HG03439 (cell line): ENCODE measurements around the gene CHODL.

Source experiments
- ATAC-seq: cut with Tn5 transposase; IDR thresholded peaks from one replicate; pipeline ENCODE4 v1.9.1; 2021; ENCODE audit warnings: mild to moderate bottlenecking, moderate library complexity; ENCODE audit not compliant: unreplicated experiment

Gene CHODL

DNA sequence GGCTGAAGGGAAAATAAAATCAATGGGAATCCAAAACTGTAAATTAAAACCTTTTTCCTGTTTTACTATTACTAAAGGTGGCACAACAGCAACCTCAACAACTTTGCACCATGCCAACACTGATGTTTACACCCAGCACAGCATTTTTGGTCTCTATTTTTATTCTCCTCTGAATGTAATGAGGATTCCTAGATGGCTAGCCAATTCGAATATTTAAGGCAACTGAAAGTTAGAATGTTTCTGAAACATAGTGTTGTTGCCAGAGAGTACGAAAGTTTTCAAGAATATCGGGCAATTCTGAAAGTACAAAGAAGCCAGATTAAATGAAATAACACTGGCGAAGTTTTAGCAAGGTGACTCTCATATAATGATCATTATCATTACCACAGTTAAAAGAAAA lies 40.7 kb downstream of the CHODL start:
- ATAC-seq, result no peak

GRCh38 chr21:18289876-18290275 lies 45.2 kb downstream of the CHODL start:
- ATAC-seq, result no peak

DNA sequence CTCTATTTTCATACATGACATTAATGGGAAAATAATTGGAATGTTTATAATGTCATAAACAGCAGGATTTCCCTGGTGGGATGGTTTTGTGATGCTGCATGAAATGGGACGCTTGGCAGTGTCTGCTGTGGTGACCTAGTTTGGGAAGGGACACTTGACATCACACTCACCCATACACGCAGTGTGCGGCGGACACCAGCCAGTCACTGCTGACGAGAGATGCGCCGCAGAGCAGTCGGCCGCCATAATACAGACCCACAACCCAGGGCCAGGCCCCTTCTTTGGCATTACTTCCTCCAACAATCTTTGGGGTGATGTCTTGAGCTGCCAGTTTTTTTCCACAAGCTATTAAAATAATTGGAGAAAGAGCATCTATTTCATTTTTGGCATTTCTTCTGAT lies 49.5 kb downstream of the CHODL start:
- ATAC-seq, result no peak

DNA sequence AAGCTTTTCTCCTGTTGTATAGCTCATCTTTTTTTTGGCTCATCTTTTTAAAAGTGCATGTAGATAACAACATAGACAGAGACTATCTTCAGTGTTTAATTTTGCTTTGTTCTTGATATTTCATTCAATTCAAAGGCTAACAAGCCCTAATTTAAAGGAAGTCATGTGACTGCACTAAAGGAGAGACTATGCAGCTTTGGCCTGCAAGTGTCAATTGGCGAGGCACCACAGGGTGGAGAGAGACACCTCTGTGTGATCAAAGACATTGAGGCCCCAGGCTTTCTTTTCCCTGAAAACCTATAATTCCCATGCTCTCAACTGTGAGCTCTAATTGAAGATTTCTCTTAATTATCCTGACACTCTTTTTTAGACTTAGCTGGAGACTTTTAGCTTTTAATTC lies 53.6 kb downstream of the CHODL start:
- ATAC-seq, result no peak
